HEK293 (cell line): ENCODE data around the gene RPN1.

ENCODE experiments used
- ZNF114 ChIP-seq: fragments of 450-650 bp; formaldehyde crosslinking; IDR thresholded peaks from 2 replicates; pipeline ENCODE4 v1.5.0; 2017; ENCODE audit warnings: missing biosample characterization, missing genetic modification characterization
- ZNF169 ChIP-seq: fragments of 450-650 bp; formaldehyde crosslinking; IDR thresholded peaks from 2 replicates; pipeline ENCODE4 v1.5.1; 2016; ENCODE audit warnings: missing biosample characterization, missing genetic modification characterization
- ZNF274 ChIP-seq, 2 experiments: fragments of 200-500 bp in 1 of 2; fragments of 450-650 bp in 1 of 2; sonication (Bioruptor generic) in 1 of 2; formaldehyde crosslinking in 1 of 2; IDR thresholded peaks; 2 replicates each; pipeline versions ENCODE4 v1.5.1 to v1.6.1; 2014 to 2016; ENCODE audit warnings: borderline replicate concordance in 1 of 2, inconsistent platforms in 1 of 2, low read length in 1 of 2, missing biosample characterization in 1 of 2, missing genetic modification characterization in 1 of 2
- ZNF302 ChIP-seq: fragments of 450-650 bp; formaldehyde crosslinking; IDR thresholded peaks from 2 replicates; pipeline ENCODE4 v1.5.1; 2016; ENCODE audit warnings: missing biosample characterization, missing genetic modification characterization, low read depth
- ZNF404 ChIP-seq: fragments of 450-650 bp; formaldehyde crosslinking; IDR thresholded peaks from 2 replicates; pipeline ENCODE4 v1.5.1; 2017; ENCODE audit warnings: missing biosample characterization, missing genetic modification characterization
- ZNF561 ChIP-seq: fragments of 450-650 bp; IDR thresholded peaks from 2 replicates; pipeline ENCODE4 v1.5.1; 2018; ENCODE audit warnings: missing biosample characterization, missing genetic modification characterization, borderline replicate concordance
- ZNF837 ChIP-seq: fragments of 450-650 bp; formaldehyde crosslinking; IDR thresholded peaks from 2 replicates; pipeline ENCODE4 v1.5.1; 2016; ENCODE audit warnings: missing biosample characterization, missing genetic modification characterization
- TF ChIP-seq, protein P1 (sequence below): fragments of 450-650 bp; formaldehyde crosslinking; IDR thresholded peaks from 2 replicates; pipeline ENCODE4 v1.5.1; 2016; ENCODE audit warnings: missing biosample characterization, missing genetic modification characterization

DNA sequence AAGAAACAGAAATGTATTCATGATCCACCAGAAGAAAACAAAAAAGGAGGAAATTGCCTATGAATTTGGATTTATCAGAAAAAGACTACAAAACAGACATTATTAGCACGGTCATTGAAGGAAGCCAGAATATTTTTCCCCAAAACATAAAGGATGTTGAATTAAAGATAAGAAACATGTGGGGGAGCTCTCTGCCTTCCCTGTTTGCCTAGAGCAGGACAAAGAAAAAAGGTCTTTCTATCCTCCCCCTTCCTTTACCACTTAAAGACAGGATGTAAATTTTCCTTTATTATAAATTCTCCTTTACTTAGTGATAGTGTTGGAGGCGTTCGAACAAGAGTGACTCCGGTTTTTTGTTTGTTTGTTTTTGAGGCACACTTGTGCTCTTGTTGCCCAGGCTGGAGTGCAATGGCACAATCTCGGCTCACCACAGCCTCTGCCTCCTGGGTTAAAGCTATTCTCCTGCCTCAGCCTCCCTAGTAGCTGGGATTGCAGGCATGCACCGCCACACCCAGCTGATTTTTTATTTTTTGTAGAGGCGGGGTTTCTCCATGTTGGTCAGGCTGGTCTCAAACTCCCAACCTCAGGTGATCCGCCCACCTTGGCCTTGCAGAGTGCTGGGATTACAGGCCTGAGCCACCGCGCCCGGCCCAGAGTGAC is 14.9 kb upstream of the RPN1 start:
- TF ChIP-seq, protein P1, sequence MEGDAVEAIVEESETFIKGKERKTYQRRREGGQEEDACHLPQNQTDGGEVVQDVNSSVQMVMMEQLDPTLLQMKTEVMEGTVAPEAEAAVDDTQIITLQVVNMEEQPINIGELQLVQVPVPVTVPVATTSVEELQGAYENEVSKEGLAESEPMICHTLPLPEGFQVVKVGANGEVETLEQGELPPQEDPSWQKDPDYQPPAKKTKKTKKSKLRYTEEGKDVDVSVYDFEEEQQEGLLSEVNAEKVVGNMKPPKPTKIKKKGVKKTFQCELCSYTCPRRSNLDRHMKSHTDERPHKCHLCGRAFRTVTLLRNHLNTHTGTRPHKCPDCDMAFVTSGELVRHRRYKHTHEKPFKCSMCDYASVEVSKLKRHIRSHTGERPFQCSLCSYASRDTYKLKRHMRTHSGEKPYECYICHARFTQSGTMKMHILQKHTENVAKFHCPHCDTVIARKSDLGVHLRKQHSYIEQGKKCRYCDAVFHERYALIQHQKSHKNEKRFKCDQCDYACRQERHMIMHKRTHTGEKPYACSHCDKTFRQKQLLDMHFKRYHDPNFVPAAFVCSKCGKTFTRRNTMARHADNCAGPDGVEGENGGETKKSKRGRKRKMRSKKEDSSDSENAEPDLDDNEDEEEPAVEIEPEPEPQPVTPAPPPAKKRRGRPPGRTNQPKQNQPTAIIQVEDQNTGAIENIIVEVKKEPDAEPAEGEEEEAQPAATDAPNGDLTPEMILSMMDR (tag by site-specific recombination), result no peak
- TF ChIP-seq ZNF404 (tag by site-specific recombination), result no peak
- TF ChIP-seq ZNF169 (tag by site-specific recombination), result no peak
- TF ChIP-seq ZNF274 (IDR thresholded peaks at IDR 0.05; ENCODE audit: low read length), result no peak
- TF ChIP-seq ZNF274 (tag by site-specific recombination; IDR thresholded peaks at IDR 0.05; ENCODE audit: borderline replicate concordance), result no peak
- TF ChIP-seq ZNF561 (tag by site-specific recombination), result no peak
- TF ChIP-seq ZNF837 (tag by site-specific recombination), result no peak
- no peak for TF ChIP-seq ZNF302
- TF ChIP-seq ZNF114 (tag by site-specific recombination), result no peak
